ENCODE measurements around the gene PLCH1.
A peak's percentile ranks its signal among the peaks of the same experiment; 100 is the strongest.

PLCH1 gene

GRCh38 chr3:155391104-155391503 is 353.8 kb downstream of the PLCH1 start:
- Histone ChIP-seq H3K36me3 (ENCODE audit: control insufficient read depth, insufficient read depth, low read length, severe bottlenecking) (no peaks in the 10 kb centered on the region), H3K9ac (ENCODE audit: low read length) (peak overlapping the region; percentile 16), H3K4me3 (ENCODE audit: low read length) (peak overlapping the region; percentile 44), H3K27me3 (replicated peaks; ENCODE audit: control insufficient read depth, insufficient read depth, low read length) (no peaks in the 10 kb centered on the region), H3K4me1 (ENCODE audit: control insufficient read depth, insufficient read depth, low read length) (peaks cover 28% of the 10 kb centered on the region), H3K9me3 (ENCODE audit: control insufficient read depth, low read length) (no peaks in the 10 kb centered on the region)
- DNase-seq (ENCODE audit: low read depth) = peak; percentile 93

DNA sequence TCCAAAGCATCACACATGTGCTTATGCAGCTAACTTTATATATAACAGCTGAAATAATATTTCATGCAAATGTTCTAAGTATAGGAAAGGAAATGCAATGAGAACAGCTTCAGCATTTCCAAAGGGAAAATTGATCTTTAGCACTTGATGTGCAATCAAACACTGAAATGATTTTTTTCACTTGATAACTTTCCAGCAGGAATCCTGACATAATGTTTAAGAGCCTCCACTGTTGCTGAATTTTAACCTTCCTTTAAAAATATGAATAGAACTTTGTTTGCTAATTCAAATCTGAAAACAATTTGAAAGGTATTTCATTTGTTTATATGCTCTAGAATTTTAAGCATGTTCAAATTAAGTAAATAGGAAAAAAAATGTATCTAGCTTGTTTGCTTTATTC is 354.5 kb downstream of the PLCH1 start:
- H3K27me3 ChIP-seq (replicated peaks; ENCODE audit: control insufficient read depth, insufficient read depth, low read length) = no peaks in the 10 kb centered on the region
- peak; percentile 62 for DNase-seq (ENCODE audit: low read depth)
- no peak overlapping the region for H3K4me3 ChIP-seq (ENCODE audit: low read length)
- no peaks in the 10 kb centered on the region for H3K9me3 ChIP-seq (ENCODE audit: control insufficient read depth, low read length)
- no peak overlapping the region for H3K9ac ChIP-seq (ENCODE audit: low read length)
- H3K4me1 ChIP-seq (ENCODE audit: control insufficient read depth, insufficient read depth, low read length) = peaks cover 32% of the 10 kb centered on the region
- no peaks in the 10 kb centered on the region for H3K36me3 ChIP-seq (ENCODE audit: control insufficient read depth, insufficient read depth, low read length, severe bottlenecking)

- H3K36me3 ChIP-seq (ENCODE audit: control insufficient read depth, insufficient read depth, low read length, severe bottlenecking) = no peaks in the 10 kb centered on the region
- H3K9ac ChIP-seq (ENCODE audit: low read length) = no peak overlapping the region
- no peak for DNase-seq (ENCODE audit: low read depth)
- H3K4me1 ChIP-seq (ENCODE audit: control insufficient read depth, insufficient read depth, low read length) = peaks cover 32% of the 10 kb centered on the region
- H3K27me3 ChIP-seq (replicated peaks; ENCODE audit: control insufficient read depth, insufficient read depth, low read length) = no peaks in the 10 kb centered on the region
- H3K4me3 ChIP-seq (ENCODE audit: low read length) = no peak overlapping the region
- H3K9me3 ChIP-seq (ENCODE audit: control insufficient read depth, low read length) = no peaks in the 10 kb centered on the region
Observed at GRCh38 chr3:155388417-155388816, 356.5 kb downstream of the PLCH1 start.

- no peak for DNase-seq (ENCODE audit: low read depth)
- H3K4me1 ChIP-seq (ENCODE audit: control insufficient read depth, insufficient read depth, low read length) = peaks cover 32% of the 10 kb centered on the region
- H3K9me3 ChIP-seq (ENCODE audit: control insufficient read depth, low read length) = no peaks in the 10 kb centered on the region
- H3K27me3 ChIP-seq (replicated peaks; ENCODE audit: control insufficient read depth, insufficient read depth, low read length) = no peaks in the 10 kb centered on the region
- no peaks in the 10 kb centered on the region for H3K36me3 ChIP-seq (ENCODE audit: control insufficient read depth, insufficient read depth, low read length, severe bottlenecking)
- H3K4me3 ChIP-seq (ENCODE audit: low read length) = no peak overlapping the region
- no peak overlapping the region for H3K9ac ChIP-seq (ENCODE audit: low read length)
Observed at GRCh38 chr3:155387571-155387970, 357.3 kb downstream of the PLCH1 start.

- DNase-seq (ENCODE audit: low read depth) = no peak
- Histone ChIP-seq H3K4me3 (ENCODE audit: low read length) (no peak overlapping the region), H3K9me3 (ENCODE audit: control insufficient read depth, low read length) (no peaks in the 10 kb centered on the region), H3K4me1 (ENCODE audit: control insufficient read depth, insufficient read depth, low read length) (peaks cover 27% of the 10 kb centered on the region), H3K9ac (ENCODE audit: low read length) (no peak overlapping the region), H3K27me3 (replicated peaks; ENCODE audit: control insufficient read depth, insufficient read depth, low read length) (no peaks in the 10 kb centered on the region), H3K36me3 (ENCODE audit: control insufficient read depth, insufficient read depth, low read length, severe bottlenecking) (no peaks in the 10 kb centered on the region)
Observed at GRCh38 chr3:155386919-155387318, 358.0 kb downstream of the PLCH1 start.

DNA sequence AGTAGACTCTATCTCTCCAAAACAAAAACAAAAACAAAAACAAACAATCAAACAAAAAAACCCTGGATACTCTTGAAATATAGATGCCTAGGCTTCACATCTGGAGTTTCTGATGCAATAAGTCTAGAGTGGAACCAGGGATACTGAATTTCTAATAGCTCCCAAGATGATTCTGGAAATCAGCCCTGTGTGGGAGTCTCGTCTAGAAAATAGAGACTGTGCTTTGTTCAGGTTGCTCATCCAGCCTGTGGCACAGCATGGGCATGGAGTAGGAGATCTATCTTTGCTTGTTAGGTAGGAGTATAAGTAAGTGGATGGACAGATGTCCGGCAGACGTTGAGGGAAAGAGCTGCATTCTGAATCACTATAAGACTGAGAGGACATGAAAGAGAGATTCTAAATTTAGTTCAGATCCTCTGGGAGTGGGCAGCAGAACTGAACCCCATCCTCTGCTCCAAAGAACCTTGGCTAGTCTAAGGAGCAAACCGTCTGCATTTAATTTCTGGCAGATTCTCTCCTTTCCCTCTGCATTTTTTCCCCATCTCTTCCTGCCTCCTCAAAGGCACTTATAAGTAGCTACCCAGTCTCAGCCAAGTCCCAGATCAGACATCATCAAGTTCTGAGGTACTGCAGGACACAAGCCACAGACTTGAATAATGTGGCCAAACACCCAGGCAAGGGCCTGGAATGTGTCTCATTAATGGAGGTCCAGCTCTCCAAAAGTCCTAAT is 358.8 kb downstream of the PLCH1 start:
- peak; percentile 16 for DNase-seq (ENCODE audit: low read depth)
- Histone ChIP-seq H3K9ac (ENCODE audit: low read length) (no peak overlapping the region), H3K27me3 (replicated peaks; ENCODE audit: control insufficient read depth, insufficient read depth, low read length) (no peaks in the 10 kb centered on the region), H3K9me3 (ENCODE audit: control insufficient read depth, low read length) (no peaks in the 10 kb centered on the region), H3K4me3 (ENCODE audit: low read length) (no peak overlapping the region), H3K4me1 (ENCODE audit: control insufficient read depth, insufficient read depth, low read length) (peaks cover 18% of the 10 kb centered on the region), H3K36me3 (ENCODE audit: control insufficient read depth, insufficient read depth, low read length, severe bottlenecking) (no peaks in the 10 kb centered on the region)

GRCh38 chr3:155382396-155383042 is 362.4 kb downstream of the PLCH1 start:
- no peak overlapping the region for H3K4me3 ChIP-seq (ENCODE audit: low read length)
- H3K4me1 ChIP-seq (ENCODE audit: control insufficient read depth, insufficient read depth, low read length) = peaks cover 8% of the 10 kb centered on the region
- H3K9ac ChIP-seq (ENCODE audit: low read length) = no peak overlapping the region
- no peaks in the 10 kb centered on the region for H3K9me3 ChIP-seq (ENCODE audit: control insufficient read depth, low read length)
- H3K36me3 ChIP-seq (ENCODE audit: control insufficient read depth, insufficient read depth, low read length, severe bottlenecking) = no peaks in the 10 kb centered on the region
- H3K27me3 ChIP-seq (replicated peaks; ENCODE audit: control insufficient read depth, insufficient read depth, low read length) = no peaks in the 10 kb centered on the region
- peak; percentile 90 for DNase-seq (ENCODE audit: low read depth)

DNA sequence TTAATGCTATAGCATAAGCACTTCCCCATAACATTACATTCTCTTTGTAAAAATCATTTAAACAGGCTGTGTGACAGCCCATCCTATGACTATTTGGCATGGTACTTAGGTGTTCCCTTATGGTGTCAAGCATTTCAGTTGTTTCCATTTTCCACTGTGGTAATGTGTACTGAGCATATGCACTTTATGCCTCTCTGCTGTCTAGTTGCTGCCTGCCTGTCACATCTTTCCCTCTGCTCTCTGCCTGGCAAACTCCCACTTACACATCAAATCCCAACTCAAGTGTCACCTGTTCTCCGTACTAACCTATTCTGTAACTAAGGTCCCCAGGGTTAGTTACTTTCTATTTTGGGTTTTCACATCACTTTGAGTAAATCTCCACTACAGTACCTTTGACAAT is 367.0 kb downstream of the PLCH1 start:
- H3K9me3 ChIP-seq (ENCODE audit: control insufficient read depth, low read length) = no peaks in the 10 kb centered on the region

DNA sequence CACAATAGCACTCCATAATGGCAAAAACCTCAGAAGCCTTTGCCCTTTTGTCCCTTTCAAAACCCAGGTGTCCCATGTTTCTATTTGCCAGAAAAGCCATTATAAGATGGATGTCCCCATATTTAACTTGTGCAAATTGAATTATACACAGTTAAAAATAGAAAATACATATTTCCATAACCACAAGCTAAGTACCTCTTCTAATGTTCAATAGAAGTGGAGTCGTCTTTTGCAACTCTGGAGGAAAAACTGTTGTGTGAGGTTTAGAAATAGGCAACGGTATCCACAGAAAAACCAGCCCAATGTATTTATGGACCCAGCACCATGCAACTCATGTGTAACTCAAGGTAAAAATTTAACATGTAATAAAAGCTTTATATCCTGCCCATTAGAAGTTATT is 367.8 kb downstream of the PLCH1 start:
- no peaks in the 10 kb centered on the region for H3K9me3 ChIP-seq (ENCODE audit: control insufficient read depth, low read length)
- H3K4me3 ChIP-seq (ENCODE audit: low read length) = no peak overlapping the region
- no peak overlapping the region for H3K9ac ChIP-seq (ENCODE audit: low read length)
- no peak for DNase-seq (ENCODE audit: low read depth)
- no peaks in the 10 kb centered on the region for H3K36me3 ChIP-seq (ENCODE audit: control insufficient read depth, insufficient read depth, low read length, severe bottlenecking)
- H3K27me3 ChIP-seq (replicated peaks; ENCODE audit: control insufficient read depth, insufficient read depth, low read length) = no peaks in the 10 kb centered on the region
- peaks cover 2% of the 10 kb centered on the region for H3K4me1 ChIP-seq (ENCODE audit: control insufficient read depth, insufficient read depth, low read length)

More for the DNA sequence above, 367.0 kb downstream of the PLCH1 start:
- H3K36me3 ChIP-seq (ENCODE audit: control insufficient read depth, insufficient read depth, low read length, severe bottlenecking) = no peaks in the 10 kb centered on the region
- H3K4me3 ChIP-seq (ENCODE audit: low read length) = no peak overlapping the region
- DNase-seq (ENCODE audit: low read depth) = no peak
- H3K4me1 ChIP-seq (ENCODE audit: control insufficient read depth, insufficient read depth, low read length) = no peaks in the 10 kb centered on the region
- no peaks in the 10 kb centered on the region for H3K27me3 ChIP-seq (replicated peaks; ENCODE audit: control insufficient read depth, insufficient read depth, low read length)
- H3K9ac ChIP-seq (ENCODE audit: low read length) = no peak overlapping the region

DNA sequence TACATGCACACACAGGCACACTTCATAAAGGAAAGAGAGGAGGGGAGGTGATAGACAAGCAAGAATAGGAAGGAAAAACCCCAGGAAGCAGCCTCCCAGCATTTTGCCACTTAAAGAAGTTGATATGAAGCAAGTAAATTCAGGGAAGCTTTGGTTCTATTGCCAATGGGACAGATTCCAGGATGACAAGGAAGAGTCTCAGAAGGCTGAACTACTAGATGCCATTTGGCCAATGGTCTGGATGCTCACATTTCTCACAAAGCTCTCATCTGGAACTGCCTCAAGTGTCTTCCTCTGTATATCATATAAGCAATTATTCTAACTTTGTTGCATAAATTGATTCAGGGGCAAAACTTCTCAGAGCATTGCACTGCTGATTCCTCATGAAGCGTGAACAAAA is 372.6 kb downstream of the PLCH1 start:
- no peak overlapping the region for H3K4me3 ChIP-seq (ENCODE audit: low read length)
- H3K9me3 ChIP-seq (ENCODE audit: control insufficient read depth, low read length) = no peaks in the 10 kb centered on the region
- H3K9ac ChIP-seq (ENCODE audit: low read length) = no peak overlapping the region
- H3K4me1 ChIP-seq (ENCODE audit: control insufficient read depth, insufficient read depth, low read length) = peaks cover 19% of the 10 kb centered on the region
- H3K27me3 ChIP-seq (replicated peaks; ENCODE audit: control insufficient read depth, insufficient read depth, low read length) = no peaks in the 10 kb centered on the region
- no peaks in the 10 kb centered on the region for H3K36me3 ChIP-seq (ENCODE audit: control insufficient read depth, insufficient read depth, low read length, severe bottlenecking)
- no peak for DNase-seq (ENCODE audit: low read depth)

DNA sequence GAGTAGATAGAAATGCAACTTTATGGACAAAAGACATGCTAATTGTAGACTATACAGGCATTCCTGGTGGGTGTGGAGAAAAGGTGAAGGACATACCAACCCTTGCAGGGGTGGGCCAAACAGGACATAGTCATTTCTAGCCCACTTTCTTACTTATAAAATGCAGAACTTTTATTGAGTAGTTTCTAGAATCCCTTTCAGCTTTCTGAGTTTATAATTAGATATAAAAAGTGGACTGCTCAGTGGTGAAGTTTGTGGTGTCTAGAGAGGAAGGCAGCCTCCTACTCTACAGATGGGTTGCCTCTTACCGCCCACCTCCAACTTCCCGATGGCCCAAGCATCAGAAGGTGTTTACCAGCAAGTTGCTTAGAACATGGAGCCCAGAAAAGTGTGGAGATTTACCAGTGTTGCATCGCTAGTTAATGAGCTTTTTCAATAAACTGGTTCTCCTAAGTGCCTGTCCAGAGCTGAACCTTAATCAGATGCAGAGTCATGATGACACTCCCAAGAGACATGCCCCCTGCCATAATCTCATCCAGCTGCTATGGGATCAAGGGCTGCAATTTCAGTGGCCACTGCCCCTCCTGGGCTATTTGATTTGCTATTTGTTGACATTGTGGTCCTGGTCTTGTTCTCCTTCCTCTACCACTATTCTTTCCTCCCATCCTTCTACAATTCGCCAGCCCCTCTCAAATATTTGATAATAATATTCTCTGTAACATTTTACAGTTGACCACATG is 373.9 kb downstream of the PLCH1 start:
- no peaks in the 10 kb centered on the region for H3K9me3 ChIP-seq (ENCODE audit: control insufficient read depth, low read length)
- H3K4me3 ChIP-seq (ENCODE audit: low read length) = no peak overlapping the region
- no peaks in the 10 kb centered on the region for H3K27me3 ChIP-seq (replicated peaks; ENCODE audit: control insufficient read depth, insufficient read depth, low read length)
- H3K9ac ChIP-seq (ENCODE audit: low read length) = no peak overlapping the region
- no peaks in the 10 kb centered on the region for H3K36me3 ChIP-seq (ENCODE audit: control insufficient read depth, insufficient read depth, low read length, severe bottlenecking)
- peaks cover 19% of the 10 kb centered on the region for H3K4me1 ChIP-seq (ENCODE audit: control insufficient read depth, insufficient read depth, low read length)
- DNase-seq (ENCODE audit: low read depth) = no peak

Data from adipocyte (in vitro differentiated cells).